Endothelial cell (in vitro differentiated cells): ENCODE results near the gene TSPEAR. TPM values are rescaled to one million over a fixed set of nuclear protein-coding genes. Genes with fewer than 3 reads are reported as not detected.

ENCODE experiments used
- DNase-seq: peaks from one replicate; pipeline ENCODE4 v3.0.0; 2021; ENCODE audit warnings: low spot score
- H3K27ac Mint-ChIP-seq: one replicate; pipeline ENCODE4 v1.8.0; 2021; ENCODE audit warnings: mixed read lengths, inconsistent platforms; ENCODE audit not compliant: unreplicated experiment
- H3K27me3 Mint-ChIP-seq: one replicate; pipeline ENCODE4 v1.8.0; 2021; ENCODE audit warnings: mild to moderate bottlenecking, moderate library complexity, mixed read lengths, inconsistent platforms; ENCODE audit not compliant: unreplicated experiment
- H3K36me3 Mint-ChIP-seq: one replicate; pipeline ENCODE4 v1.8.0; 2021; ENCODE audit warnings: mild to moderate bottlenecking, low read depth, mixed read lengths, inconsistent platforms; ENCODE audit not compliant: unreplicated experiment
- H3K4me1 Mint-ChIP-seq: one replicate; pipeline ENCODE4 v1.8.0; 2021; ENCODE audit warnings: mild to moderate bottlenecking, mixed read lengths, inconsistent platforms; ENCODE audit not compliant: unreplicated experiment
- H3K4me3 Mint-ChIP-seq: one replicate; pipeline ENCODE4 v1.8.0; 2021; ENCODE audit warnings: mild to moderate bottlenecking, mixed read lengths, inconsistent platforms; ENCODE audit not compliant: unreplicated experiment
- H3K9me3 Mint-ChIP-seq: one replicate; pipeline ENCODE4 v1.8.0; 2021; ENCODE audit warnings: mixed read lengths, inconsistent platforms; ENCODE audit not compliant: unreplicated experiment
- CTCF ChIP-seq: fragments of 200-600 bp; sonication (generic); IDR thresholded peaks from one replicate; pipeline ENCODE4 v1.5.0; 2021; ENCODE audit warnings: antibody characterized with exemption; ENCODE audit not compliant: unreplicated experiment
- total RNA-seq: library from RNA; stranded (reverse); fragmentation: NEBNext Ultra II Directional; extraction: Animal tissue kit (Norgen Biotek cat#: 25700); gene quantifications from one replicate; pipeline ENCODE4 v1.2.1, GENCODE V29; 2021; ENCODE audit not compliant: unreplicated experiment

The TSPEAR gene
- total RNA-seq, 1 donor from 2014 or later, result not detected

- Mint-ChIP-seq H3K27ac (no peak overlapping the region), H3K9me3 (no peaks in the 10 kb centered on the region), H3K27me3 (peaks cover 10% of the 10 kb centered on the region), H3K4me1 (no peaks in the 10 kb centered on the region), H3K4me3 (no peak overlapping the region), H3K36me3 (peaks cover 8% of the 10 kb centered on the region)
- no peak for TF ChIP-seq CTCF
- DNase-seq, result no peak
These were observed 173.2 kb downstream of the TSPEAR start for GRCh38 chr21:44537930-44538911.

GRCh38 chr21:44535963-44536362 is 175.4 kb downstream of the TSPEAR start:
- no peak overlapping the region for H3K27ac Mint-ChIP-seq
- no peak for TF ChIP-seq CTCF
- no peak for DNase-seq
- H3K36me3 Mint-ChIP-seq, result peaks cover 5% of the 10 kb centered on the region
- H3K27me3 Mint-ChIP-seq, result peaks cover 13% of the 10 kb centered on the region
- no peaks in the 10 kb centered on the region for H3K4me1 Mint-ChIP-seq
- no peaks in the 10 kb centered on the region for H3K9me3 Mint-ChIP-seq
- H3K4me3 Mint-ChIP-seq, result no peak overlapping the region

- Mint-ChIP-seq H3K9me3 (no peaks in the 10 kb centered on the region), H3K36me3 (peaks cover 10% of the 10 kb centered on the region), H3K27ac (no peak overlapping the region), H3K4me1 (no peaks in the 10 kb centered on the region), H3K27me3 (peaks cover 13% of the 10 kb centered on the region), H3K4me3 (no peak overlapping the region)
- no peak for DNase-seq
- TF ChIP-seq CTCF, result no peak
These were observed 176.7 kb downstream of the TSPEAR start for GRCh38 chr21:44534688-44535087.

GRCh38 chr21:44533891-44534627 is 177.3 kb downstream of the TSPEAR start:
- TF ChIP-seq CTCF, result no peak
- Mint-ChIP-seq H3K4me1 (no peaks in the 10 kb centered on the region), H3K27me3 (peaks cover 13% of the 10 kb centered on the region), H3K27ac (no peak overlapping the region), H3K4me3 (no peak overlapping the region), H3K9me3 (no peaks in the 10 kb centered on the region), H3K36me3 (peaks cover 10% of the 10 kb centered on the region)
- DNase-seq, result no peak
